GM12874 (cell line): ENCODE measurements around the gene CDS2.

Experiments
- CTCF ChIP-seq: IDR thresholded peaks from 2 replicates; pipeline ENCODE4 v1.5.1; 2011; ENCODE audit warnings: low read depth, mild to moderate bottlenecking, control low read depth, low read length, moderate library complexity; ENCODE audit not compliant: insufficient read depth

Gene CDS2

GRCh38 chr20:5122873-5123260, 3.9 kb upstream of the CDS2 start:
- TF ChIP-seq CTCF, result no peak

- no peak for TF ChIP-seq CTCF
Observed at GRCh38 chr20:5127204-5127858, 523 bp downstream of the CDS2 start.

- no peak for TF ChIP-seq CTCF
Observed at GRCh38 chr20:5127859-5128424, 1.1 kb downstream of the CDS2 start.

- no peak for TF ChIP-seq CTCF
Observed at GRCh38 chr20:5128886-5129285, 2.1 kb downstream of the CDS2 start.

GRCh38 chr20:5131502-5131901, 4.7 kb downstream of the CDS2 start:
- TF ChIP-seq CTCF, result no peak

GRCh38 chr20:5133998-5134397, 7.2 kb downstream of the CDS2 start:
- TF ChIP-seq CTCF, result no peak

GRCh38 chr20:5135363-5136012, 8.7 kb downstream of the CDS2 start:
- TF ChIP-seq CTCF, result no peak
